H9 (cell line): ENCODE data around the gene SP140L. TPM values are rescaled to one million over a fixed set of nuclear protein-coding genes. Genes with fewer than 3 reads are reported as not detected.

ENCODE experiments used
- DNase-seq: peaks from one replicate; pipeline ENCODE4 v3.0.0-alpha.2; 2017
- H2AFZ ChIP-seq: one replicate; pipeline ENCODE4 v1.6.1; 2013; ENCODE audit warnings: mild to moderate bottlenecking, low read length, control low read depth, moderate library complexity
- H2AK5ac ChIP-seq: 2 replicates; pipeline ENCODE4 v1.6.1; 2013; ENCODE audit warnings: low read length, control low read depth, mixed read lengths; ENCODE audit not compliant: insufficient read length
- H2BK120ac ChIP-seq: one replicate; pipeline ENCODE4 v1.6.1; 2013; ENCODE audit warnings: low read depth, mild to moderate bottlenecking, low read length, control low read depth, inconsistent platforms; ENCODE audit not compliant: poor library complexity, severe bottlenecking
- H2BK12ac ChIP-seq: 2 replicates; pipeline ENCODE4 v1.6.1; 2013; ENCODE audit warnings: low read length, control low read depth, mixed read lengths, low read depth; ENCODE audit not compliant: insufficient read length
- H2BK15ac ChIP-seq: 2 replicates; pipeline ENCODE4 v1.6.1; 2013; ENCODE audit warnings: low read depth, low read length, control low read depth
- H2BK20ac ChIP-seq: one replicate; pipeline ENCODE4 v1.6.1; 2013; ENCODE audit warnings: low read depth, mild to moderate bottlenecking, low read length, control low read depth, inconsistent platforms; ENCODE audit not compliant: poor library complexity, severe bottlenecking
- H2BK5ac ChIP-seq: 2 replicates; pipeline ENCODE4 v1.6.1; 2013; ENCODE audit warnings: low read length, control low read depth, mixed read lengths; ENCODE audit not compliant: insufficient read length
- H3K14ac ChIP-seq: 2 replicates; pipeline ENCODE4 v1.6.1; 2013; ENCODE audit warnings: low read length, control low read depth; ENCODE audit not compliant: insufficient read depth
- H3K18ac ChIP-seq: 2 replicates; pipeline ENCODE4 v1.6.1; 2013; ENCODE audit warnings: low read depth, mild to moderate bottlenecking, mixed read lengths, low read length, control low read depth; ENCODE audit not compliant: insufficient read length
- H3K23ac ChIP-seq: 2 replicates; pipeline ENCODE4 v1.6.1; 2013; ENCODE audit warnings: low read length, control low read depth, mixed read lengths, low read depth; ENCODE audit not compliant: insufficient read length
- H3K23me2 ChIP-seq: 2 replicates; pipeline ENCODE4 v1.6.1; 2013; ENCODE audit warnings: low read depth, mild to moderate bottlenecking, mixed read lengths, low read length, control low read depth; ENCODE audit not compliant: insufficient read length, poor library complexity, severe bottlenecking
- H3K27ac ChIP-seq: 2 replicates; pipeline ENCODE4 v1.5.1; 2013; ENCODE audit warnings: low read length, control low read depth, mixed read lengths, low read depth; ENCODE audit not compliant: insufficient read length
- H3K27me3 ChIP-seq: 2 replicates; pipeline ENCODE4 v1.6.1; 2013; ENCODE audit warnings: low read length, control low read depth, inconsistent platforms; ENCODE audit not compliant: insufficient read depth
- H3K4ac ChIP-seq: 2 replicates; pipeline ENCODE4 v1.6.1; 2013; ENCODE audit warnings: low read depth, mild to moderate bottlenecking, control low read depth, inconsistent platforms, low read length, moderate library complexity
- H3K4me1 ChIP-seq: 2 replicates; pipeline ENCODE4 v1.6.1; 2013; ENCODE audit warnings: low read length, control low read depth, inconsistent platforms; ENCODE audit not compliant: insufficient read depth
- H3K4me2 ChIP-seq: 2 replicates; pipeline ENCODE4 v1.6.1; 2013; ENCODE audit warnings: low read length, control low read depth, mixed read lengths; ENCODE audit not compliant: insufficient read length, insufficient read depth
- H3K56ac ChIP-seq: 2 replicates; pipeline ENCODE4 v1.6.1; 2013; ENCODE audit warnings: low read depth, mild to moderate bottlenecking, mixed read lengths, low read length, control low read depth; ENCODE audit not compliant: insufficient read length
- H3K79me1 ChIP-seq: 2 replicates; pipeline ENCODE4 v1.6.1; 2013; ENCODE audit warnings: low read depth, mild to moderate bottlenecking, moderate library complexity, low read length, control low read depth, inconsistent platforms; ENCODE audit not compliant: insufficient read depth, poor library complexity, severe bottlenecking
- H3K79me2 ChIP-seq: 2 replicates; pipeline ENCODE4 v1.6.1; 2013; ENCODE audit warnings: low read length, control low read depth, inconsistent platforms; ENCODE audit not compliant: insufficient read depth
- H3K9ac ChIP-seq: 2 replicates; pipeline ENCODE4 v1.6.1; 2013; ENCODE audit warnings: low read length, control low read depth, mixed read lengths; ENCODE audit not compliant: insufficient read length; ENCODE audit errors: extremely low read depth
- H3K9me3 ChIP-seq: one replicate; pipeline ENCODE4 v1.6.1; 2013; ENCODE audit warnings: low read depth, low read length, inconsistent platforms; ENCODE audit not compliant: control insufficient read depth
- H3T11ph ChIP-seq: one replicate; pipeline ENCODE4 v1.6.1; 2013; ENCODE audit warnings: mild to moderate bottlenecking, low read length, control low read depth, inconsistent platforms
- H4K20me1 ChIP-seq: one replicate; pipeline ENCODE4 v1.6.1; 2013; ENCODE audit not compliant: control insufficient read depth, insufficient read length, insufficient read depth
- H4K5ac ChIP-seq: 2 replicates; pipeline ENCODE4 v1.6.1; 2013; ENCODE audit warnings: low read depth, mild to moderate bottlenecking, mixed read lengths, low read length, control low read depth; ENCODE audit not compliant: insufficient read length
- H4K8ac ChIP-seq: replicated peaks from 2 replicates; pipeline ENCODE4 v1.6.1; 2013; ENCODE audit warnings: low read length, control low read depth, mixed read lengths, low read depth; ENCODE audit not compliant: insufficient read length
- H4K91ac ChIP-seq: 2 replicates; pipeline ENCODE4 v1.6.1; 2013; ENCODE audit warnings: low read depth, mild to moderate bottlenecking, moderate library complexity, mixed read lengths, low read length, control low read depth; ENCODE audit not compliant: insufficient read length
- H3K27ac Mint-ChIP-seq, 3 experiments: 2 replicates in 2 of 3; 3 replicates in 1 of 3; pipeline ENCODE4 v1.8.0; 2020 to 2021; ENCODE audit warnings: mixed read lengths in 3 of 3, mild to moderate bottlenecking in 1 of 3, moderate library complexity in 1 of 3
- H3K27me3 Mint-ChIP-seq: 2 replicates; pipeline ENCODE4 v1.8.0; 2021; ENCODE audit warnings: low read depth, mild to moderate bottlenecking, moderate library complexity, mixed read lengths
- H3K36me3 Mint-ChIP-seq, 3 experiments: 2 replicates in 2 of 3; 3 replicates in 1 of 3; pipeline ENCODE4 v1.8.0; 2020 to 2021; ENCODE audit warnings: low read depth in 3 of 3, mixed read lengths in 3 of 3; ENCODE audit not compliant: insufficient read depth in 1 of 3
- H3K4me1 Mint-ChIP-seq, 2 experiments: 2 replicates each; pipeline ENCODE4 v1.8.0; 2020; ENCODE audit warnings: mixed read lengths in 2 of 2
- H3K4me3 Mint-ChIP-seq, 2 experiments: 2 replicates in 1 of 2; 3 replicates in 1 of 2; pipeline ENCODE4 v1.8.0; 2020 to 2021; ENCODE audit warnings: mild to moderate bottlenecking in 2 of 2, mixed read lengths in 2 of 2, moderate library complexity in 1 of 2
- H3K9me3 Mint-ChIP-seq, 2 experiments: 2 replicates in 1 of 2; 3 replicates in 1 of 2; pipeline ENCODE4 v1.8.0; 2020; ENCODE audit warnings: mild to moderate bottlenecking in 2 of 2, mixed read lengths in 2 of 2, moderate library complexity in 1 of 2
- WGBS: extraction: QIAGEN DNeasy Blood & Tissue Kit; methylation state at CpG from one replicate; pipeline ENCODE4 v1.1.7; 2013; ENCODE audit warnings: missing lambda C conversion rate, low lambda C conversion rate, mixed read lengths; ENCODE audit not compliant: insufficient read length; ENCODE audit errors: extremely low coverage; 5-methylcytosine and 5-hydroxymethylcytosine counted together
- total RNA-seq: library from RNA; stranded (reverse); gene quantifications from 2 replicates; pipeline ENCODE4 v1.2.1, GENCODE V29; 2021
- TF ChIP-seq, protein P1 (sequence below): fragments of 200-600 bp; sonication (generic); conservative IDR thresholded peaks from 3 replicates; pipeline ENCODE4 v1.8.0; 2021; ENCODE audit warnings: antibody characterized with exemption, mild to moderate bottlenecking

The SP140L gene
- total RNA-seq, 1 experiment from 2014 or later = 1.3 TPM

DNA sequence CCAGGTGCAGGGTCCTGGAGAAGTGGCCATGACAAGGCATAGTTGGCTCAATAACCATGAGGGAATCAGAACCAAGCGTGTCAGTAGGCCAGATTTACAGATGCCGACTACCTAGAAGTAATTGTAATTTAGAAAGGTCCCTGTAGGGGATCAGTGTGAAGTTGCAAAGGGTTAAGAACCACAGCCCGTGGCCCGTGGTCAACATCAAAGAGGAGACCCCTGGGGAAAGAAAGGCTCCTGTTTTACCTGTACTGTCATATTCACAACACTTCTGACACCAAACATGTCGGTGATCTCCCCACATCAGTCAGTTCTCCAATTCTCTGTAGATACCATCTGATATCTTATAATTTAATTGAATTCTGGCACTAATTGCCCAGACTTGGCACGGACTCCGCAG, 120.0 kb downstream of the SP140L start:
- Histone ChIP-seq H3K14ac (no peak overlapping the region), H3K9ac (no peak overlapping the region), H2BK120ac (no peak overlapping the region), H2BK12ac (no peak overlapping the region), H4K8ac (no peak overlapping the region), H3T11ph (no peak overlapping the region), H3K9me3 (no peaks in the 10 kb centered on the region), H3K4ac (no peak overlapping the region), H3K18ac (no peak overlapping the region), H2BK15ac (no peak overlapping the region), H2BK20ac (no peak overlapping the region), H3K27ac (no peak overlapping the region), H4K5ac (no peak overlapping the region), H4K20me1 (no peaks in the 10 kb centered on the region), H3K4me2 (no peak overlapping the region), H3K23ac (no peak overlapping the region), H2AK5ac (no peak overlapping the region), H3K56ac (no peak overlapping the region), H2AFZ (no peak overlapping the region), H3K79me1 (no peaks in the 10 kb centered on the region), H3K27me3 (no peaks in the 10 kb centered on the region), H4K91ac (no peak overlapping the region), H3K23me2 (no peaks in the 10 kb centered on the region), H3K4me1 (no peaks in the 10 kb centered on the region), H3K79me2 (no peaks in the 10 kb centered on the region), H2BK5ac (no peak overlapping the region)
- Mint-ChIP-seq H3K36me3 (no peaks in the 10 kb centered on the region), H3K9me3 (no peaks in the 10 kb centered on the region), H3K4me3 (no peak overlapping the region), H3K4me1 (peaks cover 3 to 4% of the 10 kb centered on the region in 2 experiments), H3K27ac (no peak overlapping the region), H3K27me3 (no peaks in the 10 kb centered on the region)
- no CpG with 5 or more reads among the region's 7 CpGs for WGBS
- TF ChIP-seq, protein P1, sequence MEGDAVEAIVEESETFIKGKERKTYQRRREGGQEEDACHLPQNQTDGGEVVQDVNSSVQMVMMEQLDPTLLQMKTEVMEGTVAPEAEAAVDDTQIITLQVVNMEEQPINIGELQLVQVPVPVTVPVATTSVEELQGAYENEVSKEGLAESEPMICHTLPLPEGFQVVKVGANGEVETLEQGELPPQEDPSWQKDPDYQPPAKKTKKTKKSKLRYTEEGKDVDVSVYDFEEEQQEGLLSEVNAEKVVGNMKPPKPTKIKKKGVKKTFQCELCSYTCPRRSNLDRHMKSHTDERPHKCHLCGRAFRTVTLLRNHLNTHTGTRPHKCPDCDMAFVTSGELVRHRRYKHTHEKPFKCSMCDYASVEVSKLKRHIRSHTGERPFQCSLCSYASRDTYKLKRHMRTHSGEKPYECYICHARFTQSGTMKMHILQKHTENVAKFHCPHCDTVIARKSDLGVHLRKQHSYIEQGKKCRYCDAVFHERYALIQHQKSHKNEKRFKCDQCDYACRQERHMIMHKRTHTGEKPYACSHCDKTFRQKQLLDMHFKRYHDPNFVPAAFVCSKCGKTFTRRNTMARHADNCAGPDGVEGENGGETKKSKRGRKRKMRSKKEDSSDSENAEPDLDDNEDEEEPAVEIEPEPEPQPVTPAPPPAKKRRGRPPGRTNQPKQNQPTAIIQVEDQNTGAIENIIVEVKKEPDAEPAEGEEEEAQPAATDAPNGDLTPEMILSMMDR = no peak
- DNase-seq = no peak
